Neural progenitor cell (in vitro differentiated cells): ENCODE data around the gene KIF22. TPM values are rescaled to one million over a fixed set of nuclear protein-coding genes. Genes with fewer than 3 reads are reported as not detected.
A peak's percentile ranks its signal among the peaks of the same experiment; 100 is the strongest.

Experiments used
- DNase-seq: peaks from one replicate; pipeline ENCODE4 v3.0.0-alpha.2; 2016; ENCODE audit warnings: low spot score
- H2AFZ ChIP-seq: fragments of 200-600 bp; sonication (generic); replicated peaks from 2 replicates; pipeline ENCODE4 v1.6.1; 2016; ENCODE audit warnings: antibody characterized with exemption
- H3F3A ChIP-seq: fragments of 200-600 bp; sonication (generic); 2 replicates; pipeline ENCODE4 v1.6.1; 2016; ENCODE audit warnings: antibody characterized with exemption, low read depth
- H3K27ac ChIP-seq: fragments of 200-600 bp; sonication (generic); 2 replicates; pipeline ENCODE4 v1.5.1; 2016; ENCODE audit warnings: mild to moderate bottlenecking
- H3K27me3 ChIP-seq: fragments of 200-600 bp; sonication (generic); 2 replicates; pipeline ENCODE4 v1.6.1; 2016; ENCODE audit warnings: mild to moderate bottlenecking, moderate library complexity
- H3K36me3 ChIP-seq: fragments of 200-600 bp; sonication (generic); 2 replicates; pipeline ENCODE4 v1.5.1; 2016
- H3K4me1 ChIP-seq: fragments of 200-600 bp; sonication (generic); 2 replicates; pipeline ENCODE4 v1.6.1; 2016; ENCODE audit warnings: mixed run types
- H3K4me2 ChIP-seq: fragments of 200-600 bp; sonication (generic); 2 replicates; pipeline ENCODE4 v1.6.1; 2016
- H3K4me3 ChIP-seq: fragments of 200-600 bp; sonication (generic); 2 replicates; pipeline ENCODE4 v1.5.1; 2016
- H3K79me2 ChIP-seq: fragments of 200-600 bp; sonication (generic); 2 replicates; pipeline ENCODE4 v1.6.1; 2016; ENCODE audit warnings: low read depth
- H3K9ac ChIP-seq: fragments of 200-600 bp; sonication (generic); 2 replicates; pipeline ENCODE4 v1.6.1; 2016
- H3K9me3 ChIP-seq: fragments of 200-600 bp; sonication (generic); 2 replicates; pipeline ENCODE4 v1.5.1; 2016; ENCODE audit warnings: low read depth
- H4K20me1 ChIP-seq: fragments of 200-600 bp; sonication (generic); 2 replicates; pipeline ENCODE4 v1.6.1; 2016; ENCODE audit warnings: low read depth
- H3K27ac Mint-ChIP-seq: 3 replicates; pipeline ENCODE4 v1.8.0; 2021; ENCODE audit warnings: mixed read lengths
- H3K27me3 Mint-ChIP-seq: 2 replicates; pipeline ENCODE4 v1.8.0; 2022; ENCODE audit warnings: low read depth, mild to moderate bottlenecking, inconsistent platforms, moderate library complexity, mixed read lengths; ENCODE audit not compliant: insufficient read depth
- H3K36me3 Mint-ChIP-seq: 3 replicates; pipeline ENCODE4 v1.8.0; 2021; ENCODE audit warnings: mixed read lengths
- H3K4me1 Mint-ChIP-seq: 3 replicates; pipeline ENCODE4 v1.8.0; 2021; ENCODE audit warnings: mixed read lengths
- H3K4me3 Mint-ChIP-seq: 3 replicates; pipeline ENCODE4 v1.8.0; 2021; ENCODE audit warnings: mild to moderate bottlenecking, moderate library complexity, mixed read lengths
- H3K9me3 Mint-ChIP-seq: 3 replicates; pipeline ENCODE4 v1.8.0; 2020; ENCODE audit warnings: mixed read lengths
- EZH2 ChIP-seq: fragments of 200-600 bp; sonication (generic); IDR thresholded peaks from 2 replicates; pipeline ENCODE4 v1.6.1; 2017; ENCODE audit warnings: antibody characterized with exemption, mild to moderate bottlenecking, moderate library complexity
- EZH2phosphoT487 ChIP-seq: fragments of 200-600 bp; sonication (generic); IDR thresholded peaks from 2 replicates; pipeline ENCODE4 v1.6.1; 2017; ENCODE audit warnings: antibody characterized with exemption
- total RNA-seq: library from RNA; depleted of rRNA; stranded (reverse); fragments of >200 nt; gene quantifications from 2 replicates; pipeline ENCODE4 v1.2.3, GENCODE V29; 2015; ENCODE audit warnings: low replicate concordance
- TF ChIP-seq, protein P1 (sequence below): fragments of 200-600 bp; sonication (generic); IDR thresholded peaks from 2 replicates; pipeline ENCODE4 v1.5.1; 2017; ENCODE audit warnings: antibody characterized with exemption, mild to moderate bottlenecking

Gene KIF22
- total RNA-seq, 1 donor from 2014 or later, result 173 TPM

GRCh38 chr16:29844575-29845331, 54.2 kb downstream of the KIF22 start:
- Mint-ChIP-seq H3K9me3 (no peaks in the 10 kb centered on the region), H3K36me3 (no peaks in the 10 kb centered on the region), H3K27ac (no peak overlapping the region), H3K4me3 (no peak overlapping the region), H3K4me1 (peaks cover 6% of the 10 kb centered on the region), H3K27me3 (peaks cover 6% of the 10 kb centered on the region)
- TF ChIP-seq, protein P1, sequence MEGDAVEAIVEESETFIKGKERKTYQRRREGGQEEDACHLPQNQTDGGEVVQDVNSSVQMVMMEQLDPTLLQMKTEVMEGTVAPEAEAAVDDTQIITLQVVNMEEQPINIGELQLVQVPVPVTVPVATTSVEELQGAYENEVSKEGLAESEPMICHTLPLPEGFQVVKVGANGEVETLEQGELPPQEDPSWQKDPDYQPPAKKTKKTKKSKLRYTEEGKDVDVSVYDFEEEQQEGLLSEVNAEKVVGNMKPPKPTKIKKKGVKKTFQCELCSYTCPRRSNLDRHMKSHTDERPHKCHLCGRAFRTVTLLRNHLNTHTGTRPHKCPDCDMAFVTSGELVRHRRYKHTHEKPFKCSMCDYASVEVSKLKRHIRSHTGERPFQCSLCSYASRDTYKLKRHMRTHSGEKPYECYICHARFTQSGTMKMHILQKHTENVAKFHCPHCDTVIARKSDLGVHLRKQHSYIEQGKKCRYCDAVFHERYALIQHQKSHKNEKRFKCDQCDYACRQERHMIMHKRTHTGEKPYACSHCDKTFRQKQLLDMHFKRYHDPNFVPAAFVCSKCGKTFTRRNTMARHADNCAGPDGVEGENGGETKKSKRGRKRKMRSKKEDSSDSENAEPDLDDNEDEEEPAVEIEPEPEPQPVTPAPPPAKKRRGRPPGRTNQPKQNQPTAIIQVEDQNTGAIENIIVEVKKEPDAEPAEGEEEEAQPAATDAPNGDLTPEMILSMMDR, result no peak
- no peak for TF ChIP-seq EZH2
- no peak for TF ChIP-seq EZH2phosphoT487
- Histone ChIP-seq H3K9me3 (no peaks in the 10 kb centered on the region), H2AFZ (no peak overlapping the region), H3K36me3 (no peaks in the 10 kb centered on the region), H3K9ac (no peak overlapping the region), H3K27ac (no peak overlapping the region), H3K4me2 (no peak overlapping the region), H4K20me1 (no peaks in the 10 kb centered on the region), H3K79me2 (no peaks in the 10 kb centered on the region), H3K27me3 (no peaks in the 10 kb centered on the region), H3K4me3 (no peak overlapping the region), H3K4me1 (no peaks in the 10 kb centered on the region), H3F3A (no peaks in the 10 kb centered on the region)
- DNase-seq, result no peak

DNA sequence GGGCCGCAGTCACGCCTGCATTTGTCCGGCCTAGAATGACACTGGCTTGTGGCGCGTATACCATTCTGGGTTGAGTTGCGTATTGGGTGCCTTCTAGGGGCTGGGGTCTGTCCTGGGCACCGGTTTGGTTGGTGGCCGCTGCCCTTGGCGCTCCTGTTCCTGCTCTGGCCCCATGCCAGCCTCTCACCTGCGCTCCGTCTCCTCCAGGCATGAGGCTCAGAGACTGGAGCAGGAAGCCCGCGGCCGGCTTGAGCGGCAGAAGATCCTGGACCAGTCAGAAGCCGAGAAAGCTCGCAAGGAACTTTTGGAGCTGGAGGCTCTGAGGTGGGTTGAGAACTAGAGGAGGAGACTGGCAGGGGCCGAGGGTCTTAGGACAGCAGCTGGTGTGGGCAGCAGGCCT, 55.1 kb downstream of the KIF22 start:
- no peaks in the 10 kb centered on the region for H3F3A ChIP-seq
- no peak overlapping the region for H3K27ac ChIP-seq
- H3K36me3 ChIP-seq, result no peaks in the 10 kb centered on the region
- H3K4me1 Mint-ChIP-seq, result peaks cover 13% of the 10 kb centered on the region
- no peak overlapping the region for H3K4me3 Mint-ChIP-seq
- peaks cover 6% of the 10 kb centered on the region for H3K27me3 Mint-ChIP-seq
- H3K4me3 ChIP-seq, result no peak overlapping the region
- TF ChIP-seq EZH2phosphoT487, result no peak
- no peak for TF ChIP-seq EZH2
- TF ChIP-seq, protein P1, result no peak
- H2AFZ ChIP-seq, result no peak overlapping the region
- no peaks in the 10 kb centered on the region for H4K20me1 ChIP-seq
- H3K27me3 ChIP-seq, result no peaks in the 10 kb centered on the region
- H3K4me2 ChIP-seq, result no peak overlapping the region
- DNase-seq, result no peak
- H3K9ac ChIP-seq, result no peak overlapping the region
- H3K9me3 Mint-ChIP-seq, result no peaks in the 10 kb centered on the region
- no peaks in the 10 kb centered on the region for H3K4me1 ChIP-seq
- H3K27ac Mint-ChIP-seq, result peak overlapping the region; percentile 85
- no peaks in the 10 kb centered on the region for H3K36me3 Mint-ChIP-seq
- no peaks in the 10 kb centered on the region for H3K9me3 ChIP-seq
- no peaks in the 10 kb centered on the region for H3K79me2 ChIP-seq

- Histone ChIP-seq H3K4me3 (no peak overlapping the region), H3K9me3 (no peaks in the 10 kb centered on the region), H3K9ac (no peak overlapping the region), H2AFZ (no peak overlapping the region), H3K79me2 (no peaks in the 10 kb centered on the region), H3K36me3 (no peaks in the 10 kb centered on the region), H3K4me2 (no peak overlapping the region), H4K20me1 (no peaks in the 10 kb centered on the region), H3F3A (no peaks in the 10 kb centered on the region), H3K27ac (no peak overlapping the region), H3K4me1 (no peaks in the 10 kb centered on the region), H3K27me3 (no peaks in the 10 kb centered on the region)
- Mint-ChIP-seq H3K27me3 (peaks cover 9% of the 10 kb centered on the region), H3K4me1 (peaks cover 15% of the 10 kb centered on the region), H3K27ac (peak overlapping the region; percentile 83), H3K36me3 (no peaks in the 10 kb centered on the region), H3K4me3 (peak overlapping the region; percentile 30), H3K9me3 (no peaks in the 10 kb centered on the region)
- DNase-seq, result peak; percentile 76
- no peak for TF ChIP-seq EZH2
- TF ChIP-seq, protein P1, result peak; percentile 85
Observed at GRCh38 chr16:29848420-29849297, 58.1 kb downstream of the KIF22 start.
